CD14-positive monocyte (primary cell): ENCODE measurements around the gene COL4A2. TPM values are rescaled to one million over a fixed set of nuclear protein-coding genes. Genes with fewer than 3 reads are reported as not detected.

Source experiments
- DNase-seq, 3 donors: peaks; one replicate each; pipeline ENCODE4 v3.0.0-alpha.2; 2011 to 2022
- H2AFZ ChIP-seq: 2 replicates; pipeline ENCODE4 v1.6.0; 2012; ENCODE audit warnings: mild to moderate bottlenecking, low read depth, low read length, inconsistent platforms; ENCODE audit not compliant: insufficient read depth, poor library complexity, severe bottlenecking
- H3K27ac ChIP-seq, 2 donors: 1 replicate in 1 of 2; 2 replicates in 1 of 2; pipeline ENCODE4 v1.5.1; 2012 to 2013; ENCODE audit warnings: low read length in 2 of 2, control low read depth in 1 of 2, inconsistent platforms in 1 of 2, low read depth in 1 of 2, mild to moderate bottlenecking in 1 of 2
- H3K27me3 ChIP-seq, 2 donors: one replicate each; pipeline versions ENCODE4 v1.6.0 to v1.6.1; 2011 to 2013; ENCODE audit warnings: low read length in 2 of 2; ENCODE audit not compliant: control insufficient read depth in 2 of 2, insufficient read depth in 2 of 2
- H3K36me3 ChIP-seq, 2 donors: replicated peaks in 1 of 2; 1 replicate in 1 of 2; 2 replicates in 1 of 2; pipeline versions ENCODE4 v1.5.1 to v1.6.1; 2012 to 2013; ENCODE audit warnings: low read length in 2 of 2, control low read depth in 1 of 2, inconsistent platforms in 1 of 2, mild to moderate bottlenecking in 1 of 2; ENCODE audit not compliant: insufficient read depth in 2 of 2, control insufficient read depth in 1 of 2
- H3K4me1 ChIP-seq, 2 donors: 1 replicate in 1 of 2; 2 replicates in 1 of 2; pipeline versions ENCODE4 v1.5.1 to v1.6.1; 2012 to 2013; ENCODE audit warnings: low read length in 2 of 2, control low read depth in 1 of 2, inconsistent platforms in 1 of 2, mild to moderate bottlenecking in 1 of 2, moderate library complexity in 1 of 2; ENCODE audit not compliant: insufficient read depth in 2 of 2, control insufficient read depth in 1 of 2
- H3K4me2 ChIP-seq: replicated peaks from 2 replicates; pipeline ENCODE3; 2012; ENCODE audit warnings: low read length, moderate library complexity, mild to moderate bottlenecking; ENCODE audit not compliant: poor library complexity, severe bottlenecking; ENCODE audit errors: extremely low read depth
- H3K4me3 ChIP-seq, 3 experiments: fragments of 200-600 bp in 1 of 3; sonication (generic) in 1 of 3; replicated peaks in 1 of 3; 1 replicate in 2 of 3; 2 replicates in 1 of 3; pipeline ENCODE4 v1.5.1; 2011 to 2013; ENCODE audit warnings: low read length in 3 of 3, mild to moderate bottlenecking in 3 of 3, control low read depth in 2 of 3, low read depth in 2 of 3, inconsistent platforms in 1 of 3, moderate library complexity in 1 of 3
- H3K79me2 ChIP-seq: 2 replicates; pipeline ENCODE4 v1.6.0; 2012; ENCODE audit warnings: mild to moderate bottlenecking, control low read depth, inconsistent platforms, low read length, moderate library complexity; ENCODE audit not compliant: insufficient read depth
- H3K9ac ChIP-seq: 2 replicates; pipeline ENCODE4 v1.6.0; 2017; ENCODE audit warnings: low read length, mild to moderate bottlenecking; ENCODE audit not compliant: insufficient read depth, poor library complexity, severe bottlenecking
- H3K9me3 ChIP-seq, 2 donors: replicated peaks in 1 of 2; 1 replicate in 1 of 2; 2 replicates in 1 of 2; pipeline versions ENCODE4 v1.5.1 to v1.6.1; 2012 to 2013; ENCODE audit warnings: low read length in 2 of 2, control low read depth in 1 of 2; ENCODE audit not compliant: control insufficient read depth in 1 of 2, insufficient read depth in 1 of 2
- H4K20me1 ChIP-seq: 2 replicates; pipeline ENCODE4 v1.6.0; 2012; ENCODE audit warnings: mild to moderate bottlenecking, low read length, control low read depth, moderate library complexity; ENCODE audit not compliant: insufficient read depth
- H3K27ac Mint-ChIP-seq, 7 donors: one replicate each; pipeline ENCODE4 v1.8.0; 2020; ENCODE audit warnings: mild to moderate bottlenecking in 7 of 7, mixed read lengths in 7 of 7, moderate library complexity in 6 of 7, inconsistent platforms in 2 of 7
- H3K27me3 Mint-ChIP-seq, 3 donors: one replicate each; pipeline ENCODE4 v1.8.0; 2021 to 2022; ENCODE audit warnings: low read depth in 3 of 3, mild to moderate bottlenecking in 3 of 3, mixed read lengths in 3 of 3, moderate library complexity in 3 of 3, inconsistent platforms in 1 of 3
- H3K36me3 Mint-ChIP-seq, 2 donors: one replicate each; pipeline ENCODE4 v1.8.0; 2020; ENCODE audit warnings: mixed read lengths in 2 of 2, inconsistent platforms in 1 of 2, mild to moderate bottlenecking in 1 of 2
- H3K4me1 Mint-ChIP-seq: one replicate; pipeline ENCODE4 v1.8.0; 2020; ENCODE audit warnings: mild to moderate bottlenecking, mixed read lengths
- H3K4me3 Mint-ChIP-seq, 2 donors: one replicate each; pipeline ENCODE4 v1.8.0; 2020; ENCODE audit warnings: mild to moderate bottlenecking in 2 of 2, mixed read lengths in 2 of 2, moderate library complexity in 1 of 2
- H3K9me3 Mint-ChIP-seq, 7 donors: one replicate each; pipeline ENCODE4 v1.8.0; 2020 to 2022; ENCODE audit warnings: mixed read lengths in 7 of 7, mild to moderate bottlenecking in 6 of 7, moderate library complexity in 6 of 7, inconsistent platforms in 2 of 7
- WGBS: methylation state at CpG from one replicate; pipeline ENCODE4 v1.1.5; 2013; ENCODE audit warnings: missing lambda C conversion rate; ENCODE audit not compliant: insufficient coverage; 5-methylcytosine and 5-hydroxymethylcytosine counted together
- intact Hi-C, 2 donors: fragments of 100-400 bp; cut with micrococcal nuclease; formaldehyde crosslinking; loops; one replicate each; pipeline versions ENCODE4 v1.15.0 to v1.15.1; 2023
- polyA plus RNA-seq, 3 donors: library from polyadenylated mRNA; depleted of rRNA in 1 of 3; unstranded in 2 of 3; stranded (reverse) in 1 of 3; fragments of 300-500 nt in 2 of 3; fragments of >200 nt in 1 of 3; fragmentation: Illumina TruSeq in 2 of 3; gene quantifications; 1 replicate in 2 of 3; 2 replicates in 1 of 3; pipeline ENCODE4 v1.2.3, GENCODE V29; 2012 to 2021
- TF ChIP-seq, protein P1 (sequence below): fragments of 200-600 bp; IDR thresholded peaks from one replicate; pipeline ENCODE4 v1.8.0; 2022; ENCODE audit warnings: antibody characterized with exemption, mild to moderate bottlenecking

Gene COL4A2
- polyA plus RNA-seq, 3 donors, result not detected

DNA sequence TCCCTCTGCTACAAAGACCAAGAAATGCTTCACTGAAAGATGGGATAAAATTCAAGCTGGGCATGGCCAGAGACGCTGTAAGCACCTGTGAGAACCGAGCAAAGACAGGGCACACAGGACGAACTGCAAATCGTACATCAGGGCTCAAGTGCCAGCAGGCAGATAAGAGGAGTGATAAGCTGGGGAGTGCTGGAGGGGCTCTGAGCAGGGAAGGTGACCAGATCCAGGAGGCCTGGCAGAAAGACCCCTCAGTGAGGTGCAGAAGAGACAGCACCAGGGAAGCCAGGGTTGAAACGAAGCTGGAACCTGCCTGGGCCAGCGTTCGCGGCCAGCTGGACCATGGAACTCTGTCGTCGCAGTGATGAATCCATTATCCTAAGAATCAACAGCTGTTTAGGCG, 244.2 kb downstream of the COL4A2 start:
- Histone ChIP-seq H3K36me3 (peaks cover 9 to 33% of the 10 kb centered on the region in 2 donors), H2AFZ (no peak overlapping the region), H3K9ac (no peak overlapping the region), H3K4me2 (no peak overlapping the region), H3K9me3 (peaks cover 0 to 5% of the 10 kb centered on the region in 2 donors), H3K4me3 (no peak overlapping the region), H3K4me1 (peaks cover 10 to 24% of the 10 kb centered on the region in 2 donors), H3K27me3 (no peaks in the 10 kb centered on the region), H3K79me2 (peaks cover 94% of the 10 kb centered on the region), H4K20me1 (peaks cover 95% of the 10 kb centered on the region), H3K27ac (peak overlapping the region in 1 of 2 donors; percentile 17)
- peaks cover 57 to 59% of the 10 kb centered on the region in 2 donors for H3K36me3 Mint-ChIP-seq
- H3K9me3 Mint-ChIP-seq, result peaks cover 0 to 3% (median 0%) of the 10 kb centered on the region in 7 donors
- TF ChIP-seq, protein P1, sequence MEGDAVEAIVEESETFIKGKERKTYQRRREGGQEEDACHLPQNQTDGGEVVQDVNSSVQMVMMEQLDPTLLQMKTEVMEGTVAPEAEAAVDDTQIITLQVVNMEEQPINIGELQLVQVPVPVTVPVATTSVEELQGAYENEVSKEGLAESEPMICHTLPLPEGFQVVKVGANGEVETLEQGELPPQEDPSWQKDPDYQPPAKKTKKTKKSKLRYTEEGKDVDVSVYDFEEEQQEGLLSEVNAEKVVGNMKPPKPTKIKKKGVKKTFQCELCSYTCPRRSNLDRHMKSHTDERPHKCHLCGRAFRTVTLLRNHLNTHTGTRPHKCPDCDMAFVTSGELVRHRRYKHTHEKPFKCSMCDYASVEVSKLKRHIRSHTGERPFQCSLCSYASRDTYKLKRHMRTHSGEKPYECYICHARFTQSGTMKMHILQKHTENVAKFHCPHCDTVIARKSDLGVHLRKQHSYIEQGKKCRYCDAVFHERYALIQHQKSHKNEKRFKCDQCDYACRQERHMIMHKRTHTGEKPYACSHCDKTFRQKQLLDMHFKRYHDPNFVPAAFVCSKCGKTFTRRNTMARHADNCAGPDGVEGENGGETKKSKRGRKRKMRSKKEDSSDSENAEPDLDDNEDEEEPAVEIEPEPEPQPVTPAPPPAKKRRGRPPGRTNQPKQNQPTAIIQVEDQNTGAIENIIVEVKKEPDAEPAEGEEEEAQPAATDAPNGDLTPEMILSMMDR, result no peak
- peaks cover 2 to 5% (median 3%) of the 10 kb centered on the region in 3 donors for H3K27me3 Mint-ChIP-seq
- 93% methylated on average over 11 of the region's 11 CpGs for WGBS
- H3K27ac Mint-ChIP-seq, result no peak overlapping the region
- peaks cover 37% of the 10 kb centered on the region for H3K4me1 Mint-ChIP-seq
- intact Hi-C loops, result no loop called here
- no peak overlapping the region for H3K4me3 Mint-ChIP-seq
- no peak for DNase-seq

DNA sequence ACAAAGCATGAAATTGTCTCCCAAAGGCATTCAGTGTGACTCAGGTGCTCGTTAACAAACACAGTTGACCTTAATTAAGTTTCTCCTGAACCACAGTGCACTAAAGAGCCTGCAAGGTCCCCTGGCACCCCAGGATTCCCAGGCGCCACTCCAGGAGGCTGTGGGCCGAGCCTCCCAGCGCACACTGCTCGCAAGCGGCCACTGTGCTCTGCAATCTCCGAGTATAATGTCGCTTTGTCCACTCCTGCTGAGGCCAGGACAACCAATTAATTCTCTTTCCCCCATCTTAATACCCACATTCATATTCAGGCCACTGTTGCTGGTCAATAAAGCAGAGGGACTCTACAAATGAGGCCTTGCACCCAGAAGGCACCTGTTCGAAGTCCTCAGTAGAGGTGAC, 245.7 kb downstream of the COL4A2 start:
- Histone ChIP-seq H3K27me3 (no peaks in the 10 kb centered on the region), H3K4me3 (no peak overlapping the region), H2AFZ (no peak overlapping the region), H3K27ac (no peak overlapping the region), H3K36me3 (peaks cover 7 to 37% of the 10 kb centered on the region in 2 donors), H3K4me2 (no peak overlapping the region), H3K9ac (no peak overlapping the region), H3K9me3 (no peaks in the 10 kb centered on the region), H4K20me1 (peaks cover 95% of the 10 kb centered on the region), H3K4me1 (peaks cover 13 to 27% of the 10 kb centered on the region in 2 donors), H3K79me2 (peaks cover 94% of the 10 kb centered on the region)
- peaks cover 55 to 61% of the 10 kb centered on the region in 2 donors for H3K36me3 Mint-ChIP-seq
- peaks cover 40% of the 10 kb centered on the region for H3K4me1 Mint-ChIP-seq
- peaks cover 0 to 2% (median 0%) of the 10 kb centered on the region in 7 donors for H3K9me3 Mint-ChIP-seq
- H3K4me3 Mint-ChIP-seq, result no peak overlapping the region
- H3K27me3 Mint-ChIP-seq, result peaks cover 2 to 3% (median 3%) of the 10 kb centered on the region in 3 donors
- TF ChIP-seq, protein P1, result no peak
- DNase-seq, result no peak
- 98% methylated on average over 7 of the region's 9 CpGs for WGBS
- intact Hi-C loops, result no loop called here
- no peak overlapping the region for H3K27ac Mint-ChIP-seq
